ENCODE data around the gene EEIG1. TPM values are rescaled to one million over a fixed set of nuclear protein-coding genes. Genes with fewer than 3 reads are reported as not detected.

Gene EEIG1
- total and polyA plus RNA-seq, 2 donors (not counting 1 experiment from before 2014, with no cell fraction given): 57.2 to 245 TPM

- H4K20me1 ChIP-seq (ENCODE audit: control insufficient read depth, insufficient read depth, low read length, poor library complexity, severe bottlenecking): no peaks in the 10 kb centered on the region
- no peaks in the 10 kb centered on the region for H3K27me3 Mint-ChIP-seq
- H3K27ac Mint-ChIP-seq: peak overlapping the region; percentile 38
- peak; percentile 47 for DNase-seq
- H3K4me1 Mint-ChIP-seq: peaks cover 16% of the 10 kb centered on the region
- no peaks in the 10 kb centered on the region for H3K79me2 ChIP-seq (ENCODE audit: control insufficient read depth, insufficient read depth, low read length)
- no peak overlapping the region for H3K9ac ChIP-seq (ENCODE audit: low read length)
- H3K27ac ChIP-seq (ENCODE audit: low read length in 2 of 2): no peak overlapping the region
- peaks cover 0 to 3% (median 0%) of the 10 kb centered on the region in 3 donors for H3K9me3 ChIP-seq (ENCODE audit: control extremely low read depth in 1 of 3, control insufficient read depth in 2 of 3, insufficient read depth in 1 of 3, low read length in 2 of 3)
- ChIA-PET POLR2A (interaction anchor here (0.6 to 2.6 kb wide), 7 partner anchors 15 to 1943 kb away, joined by 3 to 11 read pairs (median 6); partner anchors contain the start of gene EEIG1), CTCF (interaction anchor here (1.2 kb wide), 1 partner anchor 44 kb away, joined by 4 read pairs; no protein-coding TSS in a partner anchor)
- peak overlapping the region; percentile 74 for H3K4me3 Mint-ChIP-seq
- peak; percentile 54 for ATAC-seq (ENCODE audit: low read depth)
- no peaks in the 10 kb centered on the region for H3K9me3 Mint-ChIP-seq (ENCODE audit: insufficient read depth)
- H2AFZ ChIP-seq (ENCODE audit: insufficient read depth, low read depth, low read length, poor library complexity, severe bottlenecking): no peak overlapping the region
- no CpG with 5 or more reads among the region's 2 CpGs for WGBS (ENCODE audit: insufficient coverage)
- H3K4me3 ChIP-seq (ENCODE audit: control extremely low read depth in 1 of 5, extremely low read depth in 1 of 5, insufficient read depth in 1 of 5, low read depth in 2 of 5, low read length in 4 of 5): no peak overlapping the region
- no peaks in the 10 kb centered on the region for H3K36me3 ChIP-seq (replicated peaks in 1 of 2; ENCODE audit: control extremely low read depth in 1 of 2, control insufficient read depth in 1 of 2, extremely low read depth in 1 of 2, insufficient read depth in 2 of 2, low read length in 1 of 2)
- H3K4me1 ChIP-seq (ENCODE audit: control insufficient read depth in 2 of 2, insufficient read depth in 2 of 2, low read length in 2 of 2): peaks cover 9 to 15% of the 10 kb centered on the region in 2 donors
- peak overlapping the region; percentile 20 for H3K4me2 ChIP-seq (replicated peaks; ENCODE audit: low read depth, low read length, poor library complexity, severe bottlenecking)
- no peaks in the 10 kb centered on the region for H3K27me3 ChIP-seq (replicated peaks in 1 of 4; ENCODE audit: control extremely low read depth in 1 of 4, control insufficient read depth in 3 of 4, insufficient read depth in 4 of 4, low read length in 3 of 4)
- intact Hi-C loops (cut with micrococcal nuclease): loop anchor here (5.0 kb wide), 1 partner anchor 42 kb away; no protein-coding TSS in a partner anchor
- no peak for TF ChIP-seq CTCF (IDR thresholded peaks at IDR 0.05)
- TF ChIP-seq EZH2 (IDR thresholded peaks at IDR 0.05; ENCODE audit: borderline replicate concordance, insufficient read depth, low read depth, low read length, poor library complexity, severe bottlenecking): no peak
Measured at GRCh38 chr9:127999461-127999860, 18.7 kb upstream of the EEIG1 start.

GRCh38 chr9:127993721-127994120, 12.9 kb upstream of the EEIG1 start:
- Histone ChIP-seq H4K20me1 (ENCODE audit: control insufficient read depth, insufficient read depth, low read length, poor library complexity, severe bottlenecking) (no peaks in the 10 kb centered on the region), H3K27ac (ENCODE audit: low read length in 2 of 2) (no peak overlapping the region), H3K36me3 (replicated peaks in 1 of 2; ENCODE audit: control extremely low read depth in 1 of 2, control insufficient read depth in 1 of 2, extremely low read depth in 1 of 2, insufficient read depth in 2 of 2, low read length in 1 of 2) (no peaks in the 10 kb centered on the region), H3K9me3 (ENCODE audit: control extremely low read depth in 1 of 3, control insufficient read depth in 2 of 3, insufficient read depth in 1 of 3, low read length in 2 of 3) (no peaks in the 10 kb centered on the region), H3K4me3 (ENCODE audit: control extremely low read depth in 1 of 5, extremely low read depth in 1 of 5, insufficient read depth in 1 of 5, low read depth in 2 of 5, low read length in 4 of 5) (no peak overlapping the region), H3K4me1 (ENCODE audit: control insufficient read depth in 2 of 2, insufficient read depth in 2 of 2, low read length in 2 of 2) (peaks cover 19 to 20% of the 10 kb centered on the region in 2 donors), H3K4me2 (replicated peaks; ENCODE audit: low read depth, low read length, poor library complexity, severe bottlenecking) (no peak overlapping the region), H2AFZ (ENCODE audit: insufficient read depth, low read depth, low read length, poor library complexity, severe bottlenecking) (no peak overlapping the region), H3K27me3 (replicated peaks in 1 of 4; ENCODE audit: control extremely low read depth in 1 of 4, control insufficient read depth in 3 of 4, insufficient read depth in 4 of 4, low read length in 3 of 4) (no peaks in the 10 kb centered on the region), H3K9ac (ENCODE audit: low read length) (no peak overlapping the region), H3K79me2 (ENCODE audit: control insufficient read depth, insufficient read depth, low read length) (no peaks in the 10 kb centered on the region)
- POLR2A ChIA-PET: interaction anchor here (0.6 to 2.5 kb wide), 5 partner anchors 10 to 306 kb away, joined by 4 to 12 read pairs (median 7); no protein-coding TSS in a partner anchor
- WGBS (ENCODE audit: insufficient coverage): 100% methylated on average over 1 of the region's 4 CpGs
- ATAC-seq (ENCODE audit: low read depth) (no peak), DNase-seq (no peak)
- TF ChIP-seq CTCF (IDR thresholded peaks at IDR 0.05) (no peak), EZH2 (IDR thresholded peaks at IDR 0.05; ENCODE audit: borderline replicate concordance, insufficient read depth, low read depth, low read length, poor library complexity, severe bottlenecking) (no peak)
- Mint-ChIP-seq H3K27ac (peak overlapping the region; percentile 70), H3K4me3 (no peak overlapping the region), H3K4me1 (peaks cover 29% of the 10 kb centered on the region), H3K27me3 (no peaks in the 10 kb centered on the region), H3K9me3 (ENCODE audit: insufficient read depth) (no peaks in the 10 kb centered on the region)
- intact Hi-C loops (cut with micrococcal nuclease): no loop called here
- CTCF ChIA-PET: interaction anchor here (0.8 kb wide), 1 partner anchor 26 kb away, joined by 3 read pairs; no protein-coding TSS in a partner anchor

All from B cell (primary cell).